BJ (cell line): Measurements from ENCODE around the gene ITGB8. TPM values are rescaled to one million over a fixed set of nuclear protein-coding genes. Genes with fewer than 3 reads are reported as not detected.

ENCODE experiments used
- CTCF ChIA-PET: fragments of 350-600 bp; formaldehyde crosslinking; extraction: SDS; loops from one replicate; lab custom pipeline; 2021; ENCODE audit warnings: antibody characterized with exemption, inconsistent platforms; lab: Yijun Ruan, JAX
- POLR2A ChIA-PET: fragments of 300-600 bp; sonication (Branson Sonifier 250); formaldehyde crosslinking; extraction: SDS; loops from one replicate; lab custom pipeline; 2021; ENCODE audit warnings: antibody characterized with exemption; lab: Charles Lee
- DNase-seq: peaks from one replicate; pipeline ENCODE4 v3.0.0-alpha.2; 2011; ENCODE audit warnings: low read depth
- H3K27me3 ChIP-seq: 2 replicates; pipeline ENCODE4 v1.6.0; 2011; ENCODE audit warnings: low read length; ENCODE audit not compliant: control insufficient read depth, insufficient read depth
- H3K36me3 ChIP-seq: 2 replicates; pipeline ENCODE4 v1.5.1; 2011; ENCODE audit warnings: low read length; ENCODE audit not compliant: control insufficient read depth, insufficient read depth
- H3K4me3 ChIP-seq: 2 replicates; pipeline ENCODE4 v1.5.1; 2011; ENCODE audit warnings: low read depth, mild to moderate bottlenecking, control low read depth, low read length
- polyA plus RNA-seq: library from polyadenylated mRNA; depleted of rRNA; stranded (reverse); fragments of >200 nt; gene quantifications from 2 replicates; pipeline ENCODE4 v1.2.3, GENCODE V29; 2011
- TF ChIP-seq, protein P1 (sequence below): IDR thresholded peaks from 2 replicates; pipeline ENCODE4 v1.5.1; 2011; ENCODE audit warnings: low read depth, mild to moderate bottlenecking, control low read depth, inconsistent platforms, low read length, moderate library complexity; ENCODE audit not compliant: insufficient read depth

Gene ITGB8
- polyA plus RNA-seq, 1 experiment: 0.58 TPM

GRCh38 chr7:20350996-20351692, 20.4 kb downstream of the ITGB8 start:
- POLR2A ChIA-PET: no interaction called here
- no peak for DNase-seq
- H3K4me3 ChIP-seq: no peak overlapping the region
- no peaks in the 10 kb centered on the region for H3K36me3 ChIP-seq
- CTCF ChIA-PET: interaction anchor here (1.0 to 1.5 kb wide), 2 partner anchors 10 to 21 kb away, joined by 3 to 5 read pairs; partner anchors contain the start of gene ITGB8
- no peaks in the 10 kb centered on the region for H3K27me3 ChIP-seq
- TF ChIP-seq, protein P1, sequence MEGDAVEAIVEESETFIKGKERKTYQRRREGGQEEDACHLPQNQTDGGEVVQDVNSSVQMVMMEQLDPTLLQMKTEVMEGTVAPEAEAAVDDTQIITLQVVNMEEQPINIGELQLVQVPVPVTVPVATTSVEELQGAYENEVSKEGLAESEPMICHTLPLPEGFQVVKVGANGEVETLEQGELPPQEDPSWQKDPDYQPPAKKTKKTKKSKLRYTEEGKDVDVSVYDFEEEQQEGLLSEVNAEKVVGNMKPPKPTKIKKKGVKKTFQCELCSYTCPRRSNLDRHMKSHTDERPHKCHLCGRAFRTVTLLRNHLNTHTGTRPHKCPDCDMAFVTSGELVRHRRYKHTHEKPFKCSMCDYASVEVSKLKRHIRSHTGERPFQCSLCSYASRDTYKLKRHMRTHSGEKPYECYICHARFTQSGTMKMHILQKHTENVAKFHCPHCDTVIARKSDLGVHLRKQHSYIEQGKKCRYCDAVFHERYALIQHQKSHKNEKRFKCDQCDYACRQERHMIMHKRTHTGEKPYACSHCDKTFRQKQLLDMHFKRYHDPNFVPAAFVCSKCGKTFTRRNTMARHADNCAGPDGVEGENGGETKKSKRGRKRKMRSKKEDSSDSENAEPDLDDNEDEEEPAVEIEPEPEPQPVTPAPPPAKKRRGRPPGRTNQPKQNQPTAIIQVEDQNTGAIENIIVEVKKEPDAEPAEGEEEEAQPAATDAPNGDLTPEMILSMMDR: no peak

DNA sequence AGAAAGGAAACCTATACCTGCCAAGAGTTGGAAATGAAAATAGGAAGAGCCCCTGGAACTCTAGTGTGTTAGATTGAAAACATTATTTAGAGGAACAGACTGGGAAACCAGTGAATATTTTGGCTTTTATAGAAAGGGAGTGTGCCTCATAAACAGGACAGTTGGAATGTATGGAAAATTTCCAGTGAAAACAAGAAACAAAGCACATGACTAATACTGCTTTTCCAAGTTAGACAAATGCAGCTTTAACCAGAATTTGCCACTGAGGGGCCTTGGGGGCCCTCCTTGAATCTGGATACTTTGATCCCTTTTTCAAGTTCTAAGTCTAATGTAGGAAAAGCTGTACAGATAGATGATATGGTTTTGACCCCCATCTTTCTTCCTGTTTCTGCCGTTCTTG, 21.2 kb downstream of the ITGB8 start:
- Histone ChIP-seq H3K27me3 (no peaks in the 10 kb centered on the region), H3K4me3 (no peak overlapping the region), H3K36me3 (no peaks in the 10 kb centered on the region)
- CTCF ChIA-PET: interaction anchor here (0.9 to 2.2 kb wide), 4 partner anchors 10 to 52 kb away, joined by 3 to 5 read pairs (median 4); no protein-coding TSS in a partner anchor
- POLR2A ChIA-PET: no interaction called here
- TF ChIP-seq, protein P1: no peak
- peak; percentile 41 for DNase-seq

- H3K36me3 ChIP-seq: no peaks in the 10 kb centered on the region
- POLR2A ChIA-PET: interaction anchor here (0.5 kb wide), 1 partner anchor 318 kb away, joined by 3 read pairs; no protein-coding TSS in a partner anchor
- CTCF ChIA-PET: interaction anchor here (0.9 to 2.2 kb wide), 4 partner anchors 9 to 51 kb away, joined by 3 to 5 read pairs (median 4); no protein-coding TSS in a partner anchor
- no peaks in the 10 kb centered on the region for H3K27me3 ChIP-seq
- no peak overlapping the region for H3K4me3 ChIP-seq
- TF ChIP-seq, protein P1: no peak
- DNase-seq: peak; percentile 35
Observed at GRCh38 chr7:20352573-20353306, 22.0 kb downstream of the ITGB8 start.

DNA sequence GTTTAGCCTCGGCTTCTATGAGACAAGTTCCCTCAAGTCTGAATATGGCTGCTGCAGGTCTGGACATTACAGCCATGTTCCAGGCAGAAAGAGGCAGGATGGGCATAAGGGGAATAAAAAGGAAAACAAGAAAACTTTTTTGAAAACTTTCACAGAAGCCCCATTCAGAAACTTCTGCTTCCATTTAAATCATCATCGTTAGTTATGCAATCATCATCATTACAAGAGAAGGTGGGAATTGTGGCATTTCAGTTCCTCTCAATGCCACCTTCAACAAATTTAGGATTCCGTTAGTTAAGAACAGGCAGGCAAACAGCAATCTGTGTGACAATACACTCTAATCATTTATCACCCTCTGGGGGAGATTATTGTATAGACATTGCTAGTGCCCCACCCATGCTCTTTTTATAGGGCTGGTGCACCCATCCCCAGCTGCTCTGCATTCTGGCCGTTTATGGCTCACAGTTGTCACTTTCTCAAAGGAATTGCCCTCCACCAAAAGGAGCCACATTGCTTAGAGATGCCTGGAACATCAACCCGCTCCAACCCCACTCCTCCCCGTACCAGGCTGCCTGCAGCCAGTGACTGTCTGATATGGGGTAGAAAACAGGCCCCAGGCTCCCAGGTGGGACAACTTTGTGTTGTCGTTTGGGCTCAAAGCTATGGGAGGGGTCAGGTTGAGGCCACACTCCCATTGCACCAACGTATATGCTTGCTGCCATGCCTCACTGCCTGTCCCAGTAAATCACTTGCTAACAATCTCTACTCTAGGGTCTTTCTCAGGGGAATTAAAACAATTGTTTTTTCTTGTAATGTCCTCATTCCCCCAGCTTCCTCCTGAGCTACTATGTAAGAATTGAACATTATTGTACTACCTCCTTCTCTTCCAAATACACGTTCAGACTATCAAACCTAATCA, 24.2 kb downstream of the ITGB8 start:
- ChIA-PET CTCF (no interaction called here), POLR2A (no interaction called here)
- no peaks in the 10 kb centered on the region for H3K36me3 ChIP-seq
- no peak for DNase-seq
- TF ChIP-seq, protein P1: no peak
- no peak overlapping the region for H3K4me3 ChIP-seq
- no peaks in the 10 kb centered on the region for H3K27me3 ChIP-seq
